GM12878 (cell line): ENCODE results near the gene HEPHL1. TPM values are rescaled to one million over a fixed set of nuclear protein-coding genes. Genes with fewer than 3 reads are reported as not detected.

Experiments used
- ATAC-seq: fragments of 200-7000 bp; cut with Tn5 transposase; 3 replicates; pipeline ENCODE4 v1.9.1; 2020; ENCODE audit warnings: mild to moderate bottlenecking, moderate library complexity
- BruUV-seq: library from RNA; stranded (reverse); fragments of 400-500 nt; replicated peaks from 2 replicates; lab custom pipeline; 2021; lab: Mats Ljungman, UMichigan
- CTCF ChIA-PET: fragments of 300-600 bp; sonication (Branson Sonifier 250); formaldehyde crosslinking; extraction: SDS; loops from one replicate; lab custom pipeline; 2021; ENCODE audit warnings: inconsistent platforms; lab: Yijun Ruan, JAX
- POLR2A ChIA-PET: fragments of 350-600 bp; formaldehyde crosslinking; extraction: SDS; loops from one replicate; lab custom pipeline; 2021; ENCODE audit warnings: inconsistent platforms; lab: Charles Lee
- RAD21 ChIA-PET: fragments of 300-600 bp; sonication (Branson Sonifier 250); formaldehyde crosslinking; loops from one replicate; lab custom pipeline; 2023; ENCODE audit warnings: antibody characterized with exemption; ENCODE audit not compliant: unreplicated experiment; lab: Charles Lee
- SMC1A ChIA-PET: fragments of 300-600 bp; sonication (Branson Sonifier 250); formaldehyde crosslinking; loops from one replicate; lab custom pipeline; 2023; ENCODE audit not compliant: unreplicated experiment, uncharacterized antibody; lab: Charles Lee
- DNase-seq: peaks from one replicate; pipeline ENCODE4 v3.0.0-alpha.2; 2011; ENCODE audit warnings: low read depth, low spot score
- FAIRE-seq: peaks from 3 replicates; lab custom pipeline; 2011; peaks lifted over from hg19 to GRCh38; lab: Jason Lieb, UNC
- H2AFZ ChIP-seq: 2 replicates; pipeline ENCODE4 v1.6.0; 2011; ENCODE audit warnings: low read depth, low read length, control low read depth; ENCODE audit not compliant: control insufficient read depth
- H3K27ac ChIP-seq: 2 replicates; pipeline ENCODE4 v1.5.1; 2011; ENCODE audit warnings: control low read depth; ENCODE audit not compliant: control insufficient read depth, insufficient read depth
- H3K27me3 ChIP-seq, 2 experiments: replicated peaks in 1 of 2; 2 replicates each; pipeline versions ENCODE4 v1.6.0 to v1.6.1; 2011; ENCODE audit warnings: low read length in 1 of 2; ENCODE audit not compliant: control insufficient read depth in 2 of 2, insufficient read depth in 2 of 2
- H3K36me3 ChIP-seq, 2 experiments: 2 replicates each; pipeline ENCODE4 v1.5.1; 2011; ENCODE audit warnings: low read length in 1 of 2; ENCODE audit not compliant: control insufficient read depth in 2 of 2, insufficient read depth in 2 of 2
- H3K4me1 ChIP-seq: 2 replicates; pipeline ENCODE4 v1.6.1; 2011; ENCODE audit warnings: mild to moderate bottlenecking, low read length, moderate library complexity, mixed read lengths; ENCODE audit not compliant: control insufficient read depth, insufficient read depth
- H3K4me2 ChIP-seq: 2 replicates; pipeline ENCODE4 v1.6.0; 2011; ENCODE audit warnings: control low read depth; ENCODE audit not compliant: control insufficient read depth, insufficient read depth
- H3K4me3 ChIP-seq: fragments of 200-600 bp; sonication (generic); 2 replicates; pipeline ENCODE4 v1.5.1; 2016
- H3K79me2 ChIP-seq: 2 replicates; pipeline ENCODE4 v1.6.0; 2011; ENCODE audit warnings: low read length; ENCODE audit not compliant: control insufficient read depth, insufficient read depth
- H3K9ac ChIP-seq: 2 replicates; pipeline ENCODE4 v1.8.0; 2011; ENCODE audit warnings: low read length, control low read depth, mixed read lengths; ENCODE audit not compliant: control insufficient read depth, insufficient read depth
- H3K9me3 ChIP-seq: replicated peaks from 3 replicates; pipeline ENCODE4 v1.5.1; 2011; ENCODE audit warnings: mild to moderate bottlenecking, low read length; ENCODE audit not compliant: control insufficient read depth, insufficient read depth
- H4K20me1 ChIP-seq: 2 replicates; pipeline ENCODE4 v1.6.0; 2011; ENCODE audit not compliant: control insufficient read depth, insufficient read depth
- ASH2L ChIP-seq: fragments of 300-600, 200-600 bp; sonication (generic); IDR thresholded peaks from 2 replicates; pipeline ENCODE4 v1.6.1; 2017; ENCODE audit warnings: low read depth, mild to moderate bottlenecking, borderline replicate concordance
- BHLHE40 ChIP-seq, 2 experiments: fragments of 450-650 bp in 1 of 2; IDR thresholded peaks; 2 replicates each; pipeline ENCODE4 v1.6.1; 2011 to 2017; ENCODE audit warnings: low read depth in 2 of 2, borderline replicate concordance in 1 of 2, improper control_type of control experiment in 1 of 2, low read length in 1 of 2, mild to moderate bottlenecking in 1 of 2
- HCFC1 ChIP-seq: fragments of 150-350 bp; IDR thresholded peaks from 2 replicates; pipeline ENCODE4 v1.6.1; 2014; ENCODE audit warnings: low read length
- HSF1 ChIP-seq: fragments of 150-350 bp; IDR thresholded peaks from 2 replicates; pipeline ENCODE4 v1.6.1; 2014; ENCODE audit warnings: mild to moderate bottlenecking, low read depth, low read length
- NFXL1 ChIP-seq: fragments of 450-650 bp; IDR thresholded peaks from 2 replicates; pipeline ENCODE4 v1.6.1; 2017; ENCODE audit warnings: antibody characterized with exemption, mild to moderate bottlenecking, borderline replicate concordance
- RFX5 ChIP-seq: IDR thresholded peaks from 2 replicates; pipeline ENCODE4 v1.6.1; 2011; ENCODE audit warnings: low read depth, low read length, improper control_type of control experiment
- WGBS: methylation state at CpG from one replicate; pipeline ENCODE4 v1.1.6; 2016; ENCODE audit warnings: low lambda C conversion rate; ENCODE audit not compliant: insufficient replicate concordance, insufficient coverage; ENCODE audit errors: missing lambda C conversion rate; 5-methylcytosine and 5-hydroxymethylcytosine counted together
- in situ Hi-C: fragments of 300-500 bp; cut with MboI; formaldehyde crosslinking; loops from 9 replicates; pipeline ENCODE4 v1.14.3; 2018; ENCODE audit warnings: mixed read lengths
- intact Hi-C: fragments of 100-400 bp; cut with micrococcal nuclease; formaldehyde crosslinking; loops from one replicate; pipeline ENCODE4 v1.14.2; 2022; ENCODE audit not compliant: unreplicated experiment
- polyA plus RNA-seq, 11 experiments: library from polyadenylated mRNA; depleted of rRNA in 4 of 11; unstranded in 6 of 11; stranded (reverse) in 5 of 11; fragments of >200 nt; fragmentation: Nextera tagmentation in 4 of 11; fragmentation: Illumina TruSeq in 1 of 11; extraction: Ambion mirVana in 4 of 11; extraction: Trizol in 1 of 11; gene quantifications; 1 replicate in 1 of 11; 2 replicates in 10 of 11; pipeline versions ENCODE4 v1.2.1 to v1.2.3, GENCODE V29; 2011 to 2016; ENCODE audit warnings: inconsistent platforms in 2 of 11, missing spikeins in 2 of 11, low read depth in 1 of 11
- total RNA-seq, 4 experiments: library from RNA; depleted of rRNA in 3 of 4; stranded (reverse); fragments of >200 nt in 3 of 4; fragmentation: Illumina TruSeq in 1 of 4; extraction: Trizol in 1 of 4; gene quantifications; 2 replicates each; pipeline versions ENCODE4 v1.2.1 to v1.2.3, GENCODE V29; 2013 to 2021

The HEPHL1 gene
- total and polyA plus RNA-seq, 10 of the 15 experiments (the other 5 are each of a cell fraction or from before 2014, with no cell fraction given) = 0.02 to 0.08 (median 0.05) TPM; not detected in 6

GRCh38 chr11:94030059-94030458, 8.9 kb downstream of the HEPHL1 start (continued):
- TF ChIP-seq HSF1 (no peak), ASH2L (no peak), NFXL1 (no peak), HCFC1 (no peak)

- no peak overlapping the region for H3K27ac ChIP-seq
- no peaks in the 10 kb centered on the region for H3K27me3 ChIP-seq
- BruUV-seq = no TSS peak
- H3K4me3 ChIP-seq = no peak overlapping the region
- no peak overlapping the region for H3K4me2 ChIP-seq
- no peak overlapping the region for H3K9ac ChIP-seq
- ATAC-seq (no peak), DNase-seq (no peak), FAIRE-seq (no peak)
- H3K36me3 ChIP-seq = no peaks in the 10 kb centered on the region
- WGBS = 6% methylated on average over 4 of the region's 4 CpGs
- ChIA-PET CTCF (no interaction called here), SMC1A (no interaction called here), RAD21 (no interaction called here), POLR2A (no interaction called here)
- H3K9me3 ChIP-seq = no peaks in the 10 kb centered on the region
- intact Hi-C loops = no loop called here
- no peaks in the 10 kb centered on the region for H3K79me2 ChIP-seq
- TF ChIP-seq RFX5 (no peak), BHLHE40 (IDR thresholded peaks at IDR 0.05; ENCODE audit: borderline replicate concordance in 1 of 2, low read depth in 2 of 2, low read length in 1 of 2) (no peak)
- in situ Hi-C loops = no loop called here
- H2AFZ ChIP-seq = no peak overlapping the region
- no peaks in the 10 kb centered on the region for H3K4me1 ChIP-seq
- no peaks in the 10 kb centered on the region for H4K20me1 ChIP-seq
Observed at GRCh38 chr11:94031625-94032024, 10.5 kb downstream of the HEPHL1 start.
